ENCODE measurements around the gene ANXA2.
"Not testable (repeated sequence)": the region's sequence is repeated elsewhere in the genome, so short reads cannot be mapped to it uniquely, and the experiment has no call there.

ANXA2 gene

GRCh38 chr15:60397772-60398445 lies at the start of gene ANXA2:
ANXA2 (minus strand) TSS chr15:60397986; CDS start chr15:60386075, 11,911 bp downstream.
- DNase-seq, result peak in 1 of 2 experiments; percentile 54

GRCh38 chr15:60444289-60444912 lies 46.6 kb upstream of the ANXA2 start:
- DNase-seq, result peak in 1 of 2 experiments; percentile 19

DNA sequence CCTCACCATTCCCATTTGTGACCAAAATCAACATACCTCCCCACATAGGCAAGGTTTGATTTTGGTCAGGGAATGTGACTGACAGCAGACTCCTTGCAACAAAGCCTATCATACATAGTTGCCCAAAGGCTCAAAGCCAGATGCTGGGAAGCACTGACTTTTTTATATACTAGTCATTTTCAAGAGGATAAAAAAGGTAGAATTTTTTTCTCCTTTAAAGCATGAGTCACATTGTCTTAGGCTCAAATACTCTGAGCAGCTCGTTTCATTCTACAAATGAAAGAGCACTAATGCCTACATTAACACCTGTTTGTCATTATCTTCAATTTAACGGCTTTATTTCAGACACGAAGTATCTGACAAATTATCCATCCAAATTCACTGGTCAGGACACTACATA lies 45.0 kb upstream of the ANXA2 start:
- DNase-seq, result peak in 1 of 2 experiments; percentile 31

- DNase-seq, result no peak
These were observed 44.4 kb upstream of the ANXA2 start for GRCh38 chr15:60442031-60442650.

DNA sequence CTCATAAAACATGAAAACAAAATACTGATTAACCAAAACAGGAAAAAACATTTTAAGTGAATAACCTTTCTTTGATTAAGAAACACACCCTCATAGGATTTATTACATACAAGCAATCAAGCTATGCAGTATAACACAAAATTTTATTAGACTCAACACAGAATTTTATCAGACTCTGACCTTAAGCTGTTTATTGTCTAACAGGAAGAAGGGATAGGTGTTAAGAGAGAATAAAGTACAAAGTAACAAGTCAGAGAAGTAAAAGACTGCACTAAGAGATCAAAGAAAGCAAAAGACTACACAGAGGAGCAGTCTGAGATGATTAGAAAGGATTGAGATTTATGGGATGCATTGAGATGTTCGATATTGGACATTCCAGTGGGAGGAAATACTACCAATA lies 43.5 kb upstream of the ANXA2 start:
- DNase-seq, result no peak

GRCh38 chr15:60438646-60439045 lies 40.9 kb upstream of the ANXA2 start:
- DNase-seq, result no peak

GRCh38 chr15:60428935-60429334 lies 31.1 kb upstream of the ANXA2 start:
- DNase-seq, result no peak

DNA sequence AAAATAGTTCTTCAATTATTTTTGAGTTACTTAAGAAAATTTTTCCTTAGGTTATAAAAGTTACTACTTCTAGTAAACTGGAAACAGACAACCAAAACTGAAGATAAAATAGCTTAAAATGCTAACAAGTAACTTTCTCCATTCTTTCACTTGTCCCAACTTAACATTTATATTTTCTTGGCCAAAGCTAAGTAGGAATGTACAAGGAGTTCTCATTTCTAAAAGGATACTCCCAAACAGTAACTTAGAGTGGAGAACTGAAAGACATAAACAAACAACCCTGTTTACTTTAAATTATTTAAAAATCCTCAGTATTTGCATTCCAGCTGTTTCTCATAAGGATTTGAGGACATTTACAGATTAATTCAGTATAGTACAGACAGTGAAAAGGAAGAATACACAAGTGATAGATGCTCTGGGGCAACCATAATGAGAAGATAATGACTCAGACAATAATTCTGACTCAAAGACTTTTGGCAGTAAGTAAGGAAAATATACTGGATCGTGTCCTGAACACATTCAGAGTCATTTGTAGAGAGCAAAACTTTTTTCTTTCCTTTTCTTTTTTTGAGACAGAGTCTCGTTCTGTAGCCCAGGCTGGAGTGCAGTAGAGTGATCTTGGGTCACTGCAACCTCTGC lies 29.2 kb upstream of the ANXA2 start:
- no peak for DNase-seq

- DNase-seq, result no peak
These were observed 27.7 kb upstream of the ANXA2 start for GRCh38 chr15:60425461-60425860.

- DNase-seq, result no peak
These were observed 26.2 kb upstream of the ANXA2 start for GRCh38 chr15:60424006-60424405.

DNA sequence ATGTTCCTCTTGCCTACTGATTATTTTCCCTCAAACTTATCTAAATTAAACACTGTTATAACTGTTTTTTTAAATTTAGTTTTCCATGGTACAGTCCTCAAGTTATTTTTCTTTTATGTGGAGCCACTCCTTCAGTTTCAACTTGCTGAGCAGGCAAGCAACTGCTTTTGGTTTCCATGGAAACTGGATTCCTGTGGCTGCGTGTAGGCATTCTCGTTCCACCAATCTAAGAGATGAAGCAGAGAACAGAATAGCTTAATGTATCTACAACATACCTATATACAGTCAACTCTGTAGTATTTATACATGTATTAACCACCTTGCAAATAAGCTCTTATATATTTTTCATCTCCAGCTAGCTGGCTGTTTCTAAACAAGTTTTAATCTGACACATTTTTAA lies 25.8 kb upstream of the ANXA2 start:
- peak in 1 of 2 experiments; percentile 43 for DNase-seq

GRCh38 chr15:60421544-60421943 lies 23.8 kb upstream of the ANXA2 start:
- no peak for DNase-seq

- DNase-seq, result no peak
These were observed 22.5 kb upstream of the ANXA2 start for GRCh38 chr15:60420203-60420716.

GRCh38 chr15:60419753-60420152 lies 22.0 kb upstream of the ANXA2 start:
- DNase-seq, result peak in 1 of 2 experiments; percentile 54

DNA sequence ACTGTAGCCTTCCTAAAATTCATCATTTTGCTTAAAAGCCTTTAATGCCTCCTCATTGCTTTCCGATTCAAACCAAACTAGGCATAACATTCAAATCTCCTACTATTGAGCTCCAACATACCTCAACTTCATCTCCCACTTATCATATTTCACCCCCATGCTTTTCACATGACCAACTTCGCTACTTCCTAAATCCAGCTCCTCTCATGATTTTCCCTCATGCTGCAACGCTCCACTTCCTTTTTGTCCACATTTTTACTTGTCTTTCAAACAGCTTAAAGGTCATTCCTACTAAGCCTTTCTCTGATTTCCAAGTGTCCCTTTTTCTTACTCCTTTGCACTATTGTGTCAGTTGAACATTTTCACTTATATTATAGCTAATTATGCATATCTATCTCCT lies 20.3 kb upstream of the ANXA2 start:
- DNase-seq, result no peak

- DNase-seq, result no peak
These were observed 19.3 kb upstream of the ANXA2 start for GRCh38 chr15:60417112-60417511.

DNA sequence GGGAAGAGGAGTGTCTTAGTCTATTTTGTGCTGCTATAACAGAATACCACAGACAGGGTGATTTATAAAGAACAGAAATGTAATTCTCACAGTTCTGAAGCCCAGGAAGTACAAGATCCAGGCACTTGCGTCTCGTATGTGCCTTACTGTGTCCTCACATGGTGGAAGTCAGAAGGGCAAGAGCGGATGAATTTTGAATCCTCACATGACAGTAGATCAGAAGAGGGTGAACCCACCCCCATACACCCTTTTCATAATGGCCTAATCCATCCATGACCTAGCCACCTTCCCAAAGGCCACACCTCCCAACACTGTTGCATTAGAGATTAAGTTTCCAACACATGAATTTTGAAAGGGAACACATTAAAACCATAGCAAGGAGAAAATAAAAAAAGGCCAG lies 18.7 kb upstream of the ANXA2 start:
- DNase-seq, result no peak

- DNase-seq, result peak in 1 of 2 experiments; percentile 29
These were observed 16.4 kb upstream of the ANXA2 start for GRCh38 chr15:60414016-60414682.

DNA sequence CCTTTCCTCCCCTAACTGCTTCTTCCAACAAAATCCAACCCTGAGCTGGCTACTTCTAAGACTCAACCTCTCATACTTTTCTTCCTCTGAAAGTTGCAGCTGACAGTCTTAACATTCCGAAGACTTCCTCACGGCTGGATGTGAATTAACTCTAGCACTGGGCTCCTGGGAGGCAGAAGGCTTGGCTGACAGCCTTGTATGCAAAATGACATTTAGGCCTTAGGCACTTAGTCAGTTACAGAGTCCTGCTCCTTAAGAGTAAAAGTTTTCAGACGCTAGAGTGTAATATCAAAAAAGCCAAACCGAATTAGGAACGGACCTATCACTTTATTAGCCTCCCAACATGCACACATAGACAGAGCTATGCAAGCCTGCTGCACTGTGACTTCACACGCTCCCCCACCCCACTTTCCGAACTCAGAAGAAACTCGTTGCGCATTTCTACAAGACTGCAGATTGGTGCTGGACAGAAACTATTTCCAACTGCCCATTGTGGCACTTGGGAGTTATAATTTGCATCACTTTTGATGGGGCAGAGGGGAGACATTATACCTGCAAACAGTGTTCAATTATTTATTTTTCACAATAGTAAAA lies 15.5 kb upstream of the ANXA2 start:
- DNase-seq, result no peak

DNA sequence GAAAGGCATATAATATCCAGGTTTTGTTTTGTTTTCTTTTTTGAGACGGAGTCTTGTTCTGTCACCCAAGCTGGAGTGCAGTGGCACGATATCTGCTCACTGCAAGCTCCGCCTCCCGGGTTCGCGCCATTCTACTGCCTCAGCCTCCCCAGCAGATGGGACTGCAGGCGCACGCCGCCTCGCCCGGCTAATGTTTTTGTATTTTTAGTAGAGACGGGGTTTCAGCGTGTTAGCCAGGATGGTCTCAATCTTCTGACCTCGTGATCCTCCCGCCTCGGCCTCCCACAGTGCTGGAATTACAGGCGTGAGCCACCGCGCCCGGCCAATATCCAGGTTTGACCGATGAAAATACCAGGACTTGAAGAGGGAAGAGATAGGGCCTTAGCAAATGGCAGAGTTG lies 15.0 kb upstream of the ANXA2 start:
- DNase-seq, result not testable (repeated sequence)

DNA sequence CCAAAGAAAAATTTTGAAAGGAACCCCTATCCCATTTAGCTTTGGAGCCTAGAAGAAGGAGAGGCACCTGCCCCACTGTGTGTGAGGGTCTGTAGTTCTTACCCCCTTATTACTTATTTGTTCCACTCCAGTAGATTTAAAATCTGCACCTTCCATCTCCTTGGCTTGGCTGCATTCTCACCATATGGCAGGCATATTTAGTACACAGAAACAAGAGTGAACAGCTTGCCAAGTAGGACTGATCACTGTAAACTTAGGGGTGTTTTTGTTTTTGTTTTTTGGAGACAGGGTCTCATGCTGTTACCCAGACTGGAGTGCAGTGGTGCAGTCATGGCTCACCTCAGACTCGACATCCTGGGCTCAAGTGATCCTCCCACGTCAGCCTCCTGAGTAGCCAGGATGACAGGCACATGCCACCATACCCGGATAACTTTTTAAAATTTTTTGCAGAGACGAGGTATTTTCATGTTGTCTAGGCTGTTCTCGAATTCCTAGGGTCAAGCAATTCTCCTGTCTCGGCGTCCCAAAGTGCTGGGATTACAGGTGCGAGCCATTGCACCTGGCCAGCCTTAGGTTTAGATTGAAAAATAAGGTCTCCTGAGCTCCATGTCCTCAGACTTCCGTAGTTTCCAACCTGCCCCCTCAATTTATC lies 14.1 kb upstream of the ANXA2 start:
- DNase-seq, result peak; percentile 58 to 91

DNA sequence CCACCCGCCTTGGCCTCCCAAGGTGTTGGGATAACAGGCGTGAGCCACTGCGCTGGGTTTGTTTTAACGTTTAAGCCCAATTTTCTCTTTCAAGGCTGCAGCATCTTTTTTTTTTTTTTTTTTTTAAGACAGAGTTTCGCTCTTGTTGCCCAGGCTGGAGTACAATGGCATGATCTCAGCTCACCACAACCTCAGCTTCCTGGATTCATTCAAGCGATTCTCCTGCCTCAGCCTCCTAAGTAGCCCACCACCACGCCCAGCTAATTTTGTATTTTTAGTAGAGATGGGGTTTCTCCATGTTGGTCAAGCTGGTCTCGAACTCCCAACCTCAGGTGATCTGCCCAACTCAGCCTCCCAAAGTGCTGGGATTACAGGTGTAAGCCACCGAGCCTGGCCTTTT lies 12.6 kb upstream of the ANXA2 start:
- DNase-seq, result not testable (repeated sequence)

All from NCI-H524 (cell line).